Endothelial cell of umbilical vein (primary cell): ENCODE results near the gene JSRP1. TPM values are rescaled to one million over a fixed set of nuclear protein-coding genes. Genes with fewer than 3 reads are reported as not detected.

Experiments used
- BruUV-seq: library from RNA; stranded (reverse); fragments of 400-500 nt; replicated peaks from 2 replicates; lab custom pipeline; 2021; lab: Mats Ljungman, UMichigan
- CTCF ChIA-PET: fragments of 300-600, 350-600 bp; sonication (Branson Sonifier 250); formaldehyde crosslinking; loops from one replicate; lab custom pipeline; 2021; ENCODE audit warnings: antibody characterized with exemption, inconsistent platforms; lab: Charles Lee
- POLR2A ChIA-PET: fragments of 300-600, 350-600 bp; sonication (Branson Sonifier 250); formaldehyde crosslinking; loops from one replicate; lab custom pipeline; 2021; ENCODE audit warnings: antibody characterized with exemption, inconsistent platforms; lab: Charles Lee
- DNase-seq: peaks from one replicate; pipeline ENCODE4 v3.0.0-alpha.2; 2011; ENCODE audit warnings: low read depth, low spot score
- FAIRE-seq: peaks from 2 replicates; lab custom pipeline; 2011; peaks lifted over from hg19 to GRCh38; lab: Jason Lieb, UNC
- H2AFZ ChIP-seq: 2 replicates; pipeline ENCODE4 v1.6.0; 2012; ENCODE audit warnings: low read depth, low read length, control low read depth, inconsistent platforms
- H3K27ac ChIP-seq: 2 replicates; pipeline ENCODE4 v1.5.1; 2011; ENCODE audit warnings: low read depth, mild to moderate bottlenecking, control low read depth, low read length, moderate library complexity; ENCODE audit not compliant: insufficient read depth
- H3K27me3 ChIP-seq, 2 experiments: 2 replicates each; pipeline versions ENCODE4 v1.6.0 to v1.6.1; 2011; ENCODE audit warnings: low read length in 2 of 2, mixed read lengths in 1 of 2; ENCODE audit not compliant: control insufficient read depth in 2 of 2, insufficient read depth in 2 of 2
- H3K36me3 ChIP-seq, 2 experiments: 2 replicates in 1 of 2; 3 replicates in 1 of 2; pipeline ENCODE4 v1.5.1; 2011; ENCODE audit warnings: low read length in 2 of 2, mild to moderate bottlenecking in 1 of 2, moderate library complexity in 1 of 2; ENCODE audit not compliant: control insufficient read depth in 2 of 2, insufficient read depth in 2 of 2; ENCODE audit errors: extremely low read depth in 1 of 2
- H3K4me1 ChIP-seq: 3 replicates; pipeline ENCODE4 v1.5.1; 2011; ENCODE audit warnings: mild to moderate bottlenecking, low read length; ENCODE audit not compliant: control insufficient read depth, insufficient read depth; ENCODE audit errors: extremely low read depth
- H3K4me2 ChIP-seq: 2 replicates; pipeline ENCODE4 v1.6.1; 2011; ENCODE audit warnings: low read length, control low read depth, mixed read lengths; ENCODE audit not compliant: insufficient read depth
- H3K4me3 ChIP-seq, 3 experiments: fragments of 200-600 bp in 1 of 3; sonication (generic), shearing (Covaris generic) in 1 of 3; replicated peaks in 1 of 3; 2 replicates each; pipeline ENCODE4 v1.5.1; 2011 to 2016; ENCODE audit warnings: control low read depth in 3 of 3, low read length in 3 of 3, mild to moderate bottlenecking in 2 of 3, inconsistent platforms in 1 of 3, low read depth in 1 of 3, moderate library complexity in 1 of 3; ENCODE audit not compliant: insufficient read depth in 1 of 3
- H3K79me2 ChIP-seq: 2 replicates; pipeline ENCODE4 v1.6.0; 2012; ENCODE audit warnings: low read length, inconsistent platforms; ENCODE audit not compliant: control insufficient read depth, insufficient read depth
- H3K9ac ChIP-seq: replicated peaks from 2 replicates; pipeline ENCODE3; 2011; ENCODE audit warnings: low read length, control low read depth; ENCODE audit not compliant: insufficient read depth; ENCODE audit errors: extremely low read depth
- H3K9me1 ChIP-seq: replicated peaks from 3 replicates; pipeline ENCODE4 v1.6.0; 2011; ENCODE audit warnings: mild to moderate bottlenecking, low read length; ENCODE audit not compliant: control insufficient read depth, insufficient read depth; ENCODE audit errors: extremely low read depth
- H3K9me3 ChIP-seq: replicated peaks from 2 replicates; pipeline ENCODE4 v1.5.1; 2012; ENCODE audit warnings: low read length, inconsistent platforms; ENCODE audit not compliant: control insufficient read depth, insufficient read depth
- H4K20me1 ChIP-seq: replicated peaks from 2 replicates; pipeline ENCODE3; 2011; ENCODE audit warnings: mild to moderate bottlenecking, low read length; ENCODE audit not compliant: control insufficient read depth, insufficient read depth; ENCODE audit errors: extremely low read depth
- EZH2 ChIP-seq: IDR thresholded peaks from 2 replicates; pipeline ENCODE4 v1.6.1; 2012; ENCODE audit warnings: borderline replicate concordance, low read depth, mild to moderate bottlenecking, moderate library complexity, low read length, inconsistent platforms; ENCODE audit not compliant: severe bottlenecking
- FOS ChIP-seq: IDR thresholded peaks from 2 replicates; pipeline ENCODE4 v1.6.1; 2011; ENCODE audit warnings: mild to moderate bottlenecking, low read length, moderate library complexity, borderline replicate concordance; ENCODE audit not compliant: insufficient read depth
- GATA2 ChIP-seq: IDR thresholded peaks from 2 replicates; pipeline ENCODE4 v1.7.0; 2011; ENCODE audit warnings: low read depth, mild to moderate bottlenecking, moderate library complexity, mixed read lengths, low read length; ENCODE audit not compliant: insufficient read length, insufficient read depth
- JUN ChIP-seq: IDR thresholded peaks from 2 replicates; pipeline ENCODE4 v1.6.1; 2011; ENCODE audit warnings: borderline replicate concordance, low read depth; ENCODE audit not compliant: insufficient read length, insufficient read depth
- MYC ChIP-seq: IDR thresholded peaks from one replicate; pipeline ENCODE4 v1.6.1; 2011; ENCODE audit warnings: mild to moderate bottlenecking, low read depth, low read length
- POLR2A ChIP-seq: IDR thresholded peaks from 2 replicates; pipeline ENCODE4 v1.6.1; 2012; ENCODE audit warnings: low read depth, mild to moderate bottlenecking, control low read depth, low read length
- POLR2AphosphoS5 ChIP-seq: IDR thresholded peaks from 2 replicates; pipeline ENCODE4 v1.6.1; 2012; ENCODE audit warnings: low read depth, mild to moderate bottlenecking, control low read depth, low read length, moderate library complexity; ENCODE audit not compliant: insufficient read depth
- dilution Hi-C: fragments of 300-500 bp; cut with MboI; formaldehyde crosslinking; loops from one replicate; pipeline ENCODE4 v1.15.0; 2019; ENCODE audit warnings: low sequenced_read_pairs; ENCODE audit not compliant: extremely low pct_ligation_motif_present
- intact Hi-C: fragments of 100-400 bp; cut with micrococcal nuclease; formaldehyde crosslinking; loops from one replicate; pipeline ENCODE4 v1.10.0; 2022
- polyA plus RNA-seq, 4 experiments: library from polyadenylated mRNA; depleted of rRNA in 3 of 4; stranded (reverse) in 3 of 4; unstranded in 1 of 4; fragments of >200 nt; gene quantifications; 2 replicates each; pipeline versions ENCODE4 v1.2.1 to v1.2.3, GENCODE V29; 2011 to 2012; ENCODE audit warnings: missing spikeins in 1 of 4
- total RNA-seq: library from RNA; stranded (reverse); gene quantifications from 2 replicates; pipeline ENCODE4 v1.2.3, GENCODE V29; 2021
- TF ChIP-seq, protein P1 (sequence below): IDR thresholded peaks from 2 replicates; pipeline ENCODE4 v1.6.1; 2011; ENCODE audit not compliant: insufficient read depth, insufficient read length
- TF ChIP-seq, protein P2 (sequence below), 2 donors: IDR thresholded peaks; 1 replicate in 1 of 2; 2 replicates in 1 of 2; pipeline ENCODE4 v1.5.1; 2011; ENCODE audit warnings: low read length in 2 of 2, mild to moderate bottlenecking in 2 of 2, moderate library complexity in 2 of 2, control low read depth in 1 of 2, inconsistent platforms in 1 of 2, low read depth in 1 of 2; ENCODE audit not compliant: insufficient read depth in 1 of 2; ENCODE audit errors: extremely low read depth in 1 of 2

JSRP1 gene
- total and polyA plus RNA-seq, 2 donors (not counting 3 experiments of a cell fraction or from before 2014, with no cell fraction given): not detected

DNA sequence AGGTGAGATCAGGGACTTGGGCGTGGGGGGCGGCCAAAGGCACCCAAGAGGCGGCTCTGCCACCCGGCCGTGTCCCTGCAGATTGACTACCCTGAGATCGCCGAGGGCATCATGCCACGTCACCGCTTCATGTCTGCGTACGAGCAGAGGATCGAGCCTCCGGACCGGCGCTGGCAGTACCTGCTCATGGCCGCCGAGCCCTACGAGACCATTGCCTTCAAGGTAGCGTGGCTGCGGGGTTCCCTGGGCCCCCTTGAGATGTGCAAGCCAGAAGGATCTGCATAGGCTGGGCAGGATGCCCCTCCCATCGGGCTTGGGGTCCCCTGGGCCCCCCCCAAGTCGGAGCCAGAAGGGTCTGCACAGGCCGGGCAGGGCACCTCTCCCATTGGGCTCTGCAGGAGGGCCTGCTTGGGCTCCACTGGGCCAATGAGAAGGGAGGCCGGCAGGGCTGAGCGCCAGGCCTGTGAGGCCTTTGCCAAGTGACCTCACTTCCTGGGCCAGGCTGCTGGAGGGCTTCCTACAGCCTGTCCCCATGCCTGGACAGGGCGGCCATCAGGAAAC, 9.3 kb downstream of the JSRP1 start:
- BruUV-seq: no TSS peak
- no peak for FAIRE-seq
- no peaks in the 10 kb centered on the region for H4K20me1 ChIP-seq

More for the DNA sequence above, 9.3 kb downstream of the JSRP1 start:
- POLR2A ChIA-PET: no interaction called here
- intact Hi-C loops: no loop called here
- CTCF ChIA-PET: interaction anchor here (1.2 kb wide), 1 partner anchor 15 kb away, joined by 3 read pairs; no protein-coding TSS in a partner anchor
- dilution Hi-C loops: no loop called here
- H3K4me2 ChIP-seq: no peak overlapping the region
- no peak for DNase-seq
- no peak overlapping the region for H3K9ac ChIP-seq
- no peak overlapping the region for H3K4me3 ChIP-seq
- peaks cover 25% of the 10 kb centered on the region for H3K79me2 ChIP-seq
- no peak overlapping the region for H3K27ac ChIP-seq
- H3K9me3 ChIP-seq: no peaks in the 10 kb centered on the region
- no peak overlapping the region for H2AFZ ChIP-seq
- TF ChIP-seq, protein P1, sequence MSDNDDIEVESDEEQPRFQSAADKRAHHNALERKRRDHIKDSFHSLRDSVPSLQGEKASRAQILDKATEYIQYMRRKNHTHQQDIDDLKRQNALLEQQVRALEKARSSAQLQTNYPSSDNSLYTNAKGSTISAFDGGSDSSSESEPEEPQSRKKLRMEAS: no peak
- TF ChIP-seq FOS (no peak), POLR2A (no peak), MYC (no peak), POLR2AphosphoS5 (no peak), GATA2 (no peak), EZH2 (no peak), JUN (no peak)
- TF ChIP-seq, protein P2, sequence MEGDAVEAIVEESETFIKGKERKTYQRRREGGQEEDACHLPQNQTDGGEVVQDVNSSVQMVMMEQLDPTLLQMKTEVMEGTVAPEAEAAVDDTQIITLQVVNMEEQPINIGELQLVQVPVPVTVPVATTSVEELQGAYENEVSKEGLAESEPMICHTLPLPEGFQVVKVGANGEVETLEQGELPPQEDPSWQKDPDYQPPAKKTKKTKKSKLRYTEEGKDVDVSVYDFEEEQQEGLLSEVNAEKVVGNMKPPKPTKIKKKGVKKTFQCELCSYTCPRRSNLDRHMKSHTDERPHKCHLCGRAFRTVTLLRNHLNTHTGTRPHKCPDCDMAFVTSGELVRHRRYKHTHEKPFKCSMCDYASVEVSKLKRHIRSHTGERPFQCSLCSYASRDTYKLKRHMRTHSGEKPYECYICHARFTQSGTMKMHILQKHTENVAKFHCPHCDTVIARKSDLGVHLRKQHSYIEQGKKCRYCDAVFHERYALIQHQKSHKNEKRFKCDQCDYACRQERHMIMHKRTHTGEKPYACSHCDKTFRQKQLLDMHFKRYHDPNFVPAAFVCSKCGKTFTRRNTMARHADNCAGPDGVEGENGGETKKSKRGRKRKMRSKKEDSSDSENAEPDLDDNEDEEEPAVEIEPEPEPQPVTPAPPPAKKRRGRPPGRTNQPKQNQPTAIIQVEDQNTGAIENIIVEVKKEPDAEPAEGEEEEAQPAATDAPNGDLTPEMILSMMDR (IDR thresholded peaks at IDR 0.05; ENCODE audit: extremely low read depth in 1 of 2, insufficient read depth in 1 of 2, low read depth in 1 of 2, low read length in 2 of 2): no peak
- H3K36me3 ChIP-seq: peaks cover 25 to 52% of the 10 kb centered on the region in 2 experiments
- no peaks in the 10 kb centered on the region for H3K9me1 ChIP-seq
- peaks cover 6 to 19% of the 10 kb centered on the region in 2 experiments for H3K27me3 ChIP-seq
- H3K4me1 ChIP-seq: peaks cover 8% of the 10 kb centered on the region
